Measurements from ENCODE around the gene ACTR1A.

ACTR1A gene

GRCh38 chr10:102519246-102519825, 16.8 kb upstream of the ACTR1A start:
- H3K9me3 ChIP-seq (ENCODE audit: control insufficient read depth, low read length) = no peaks in the 10 kb centered on the region
- H3K4me3 ChIP-seq (ENCODE audit: low read depth, low read length) = no peak overlapping the region
- H3K9ac ChIP-seq = no peak overlapping the region
- TF ChIP-seq, protein P1, sequence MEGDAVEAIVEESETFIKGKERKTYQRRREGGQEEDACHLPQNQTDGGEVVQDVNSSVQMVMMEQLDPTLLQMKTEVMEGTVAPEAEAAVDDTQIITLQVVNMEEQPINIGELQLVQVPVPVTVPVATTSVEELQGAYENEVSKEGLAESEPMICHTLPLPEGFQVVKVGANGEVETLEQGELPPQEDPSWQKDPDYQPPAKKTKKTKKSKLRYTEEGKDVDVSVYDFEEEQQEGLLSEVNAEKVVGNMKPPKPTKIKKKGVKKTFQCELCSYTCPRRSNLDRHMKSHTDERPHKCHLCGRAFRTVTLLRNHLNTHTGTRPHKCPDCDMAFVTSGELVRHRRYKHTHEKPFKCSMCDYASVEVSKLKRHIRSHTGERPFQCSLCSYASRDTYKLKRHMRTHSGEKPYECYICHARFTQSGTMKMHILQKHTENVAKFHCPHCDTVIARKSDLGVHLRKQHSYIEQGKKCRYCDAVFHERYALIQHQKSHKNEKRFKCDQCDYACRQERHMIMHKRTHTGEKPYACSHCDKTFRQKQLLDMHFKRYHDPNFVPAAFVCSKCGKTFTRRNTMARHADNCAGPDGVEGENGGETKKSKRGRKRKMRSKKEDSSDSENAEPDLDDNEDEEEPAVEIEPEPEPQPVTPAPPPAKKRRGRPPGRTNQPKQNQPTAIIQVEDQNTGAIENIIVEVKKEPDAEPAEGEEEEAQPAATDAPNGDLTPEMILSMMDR (IDR thresholded peaks at IDR 0.05) = no peak
- no peaks in the 10 kb centered on the region for H3K4me1 ChIP-seq
- no peak overlapping the region for H2AFZ ChIP-seq
- H3K36me3 ChIP-seq (ENCODE audit: control insufficient read depth, insufficient read depth, low read length) = no peaks in the 10 kb centered on the region
- H3K4me2 ChIP-seq (ENCODE audit: low read length) = no peak overlapping the region
- no peaks in the 10 kb centered on the region for H3K27me3 ChIP-seq (ENCODE audit: control insufficient read depth, insufficient read depth, low read length)
- H3K27ac ChIP-seq = no peak overlapping the region
- peaks cover 70% of the 10 kb centered on the region for H3K79me2 ChIP-seq

- Histone ChIP-seq H3K4me2 (ENCODE audit: low read length) (no peak overlapping the region), H3K27me3 (ENCODE audit: control insufficient read depth, insufficient read depth, low read length) (no peaks in the 10 kb centered on the region), H3K36me3 (ENCODE audit: control insufficient read depth, insufficient read depth, low read length) (no peaks in the 10 kb centered on the region), H3K9ac (no peak overlapping the region), H3K27ac (no peak overlapping the region), H3K9me3 (ENCODE audit: control insufficient read depth, low read length) (no peaks in the 10 kb centered on the region), H3K4me3 (ENCODE audit: low read depth, low read length) (no peak overlapping the region), H3K4me1 (peaks cover under 1% of the 10 kb centered on the region), H3K79me2 (peaks cover 65% of the 10 kb centered on the region), H2AFZ (no peak overlapping the region)
- TF ChIP-seq, protein P1 (IDR thresholded peaks at IDR 0.05) = no peak
Observed at GRCh38 chr10:102517553-102517952, 15.0 kb upstream of the ACTR1A start.

- H3K36me3 ChIP-seq (ENCODE audit: control insufficient read depth, insufficient read depth, low read length) = no peaks in the 10 kb centered on the region
- H3K4me1 ChIP-seq = peaks cover 8% of the 10 kb centered on the region
- no peak overlapping the region for H2AFZ ChIP-seq
- no peak overlapping the region for H3K27ac ChIP-seq
- H3K79me2 ChIP-seq = peaks cover 49% of the 10 kb centered on the region
- H3K4me3 ChIP-seq (ENCODE audit: low read depth, low read length) = no peak overlapping the region
- TF ChIP-seq, protein P1 (IDR thresholded peaks at IDR 0.05) = no peak
- H3K4me2 ChIP-seq (ENCODE audit: low read length) = no peak overlapping the region
- no peak overlapping the region for H3K9ac ChIP-seq
- no peaks in the 10 kb centered on the region for H3K9me3 ChIP-seq (ENCODE audit: control insufficient read depth, low read length)
- H3K27me3 ChIP-seq (ENCODE audit: control insufficient read depth, insufficient read depth, low read length) = no peaks in the 10 kb centered on the region
Observed at GRCh38 chr10:102515724-102516123, 13.2 kb upstream of the ACTR1A start.

- H2AFZ ChIP-seq = no peak overlapping the region
- TF ChIP-seq, protein P1 (IDR thresholded peaks at IDR 0.05) = no peak
Observed at GRCh38 chr10:102514487-102515311, 12.2 kb upstream of the ACTR1A start.

More at GRCh38 chr10:102514487-102515311, 12.2 kb upstream of the ACTR1A start:
- H3K27me3 ChIP-seq (ENCODE audit: control insufficient read depth, insufficient read depth, low read length) = no peaks in the 10 kb centered on the region
- H3K4me1 ChIP-seq = peaks cover 8% of the 10 kb centered on the region
- H3K9me3 ChIP-seq (ENCODE audit: control insufficient read depth, low read length) = no peaks in the 10 kb centered on the region
- H3K4me3 ChIP-seq (ENCODE audit: low read depth, low read length) = no peak overlapping the region
- H3K79me2 ChIP-seq = peaks cover 41% of the 10 kb centered on the region
- H3K4me2 ChIP-seq (ENCODE audit: low read length) = no peak overlapping the region
- H3K36me3 ChIP-seq (ENCODE audit: control insufficient read depth, insufficient read depth, low read length) = no peaks in the 10 kb centered on the region
- H3K27ac ChIP-seq = no peak overlapping the region
- no peak overlapping the region for H3K9ac ChIP-seq
